GM12874 (cell line): ENCODE data around the gene ENPP4.

Experiments used
- TF ChIP-seq, protein P1 (sequence below): IDR thresholded peaks from 2 replicates; pipeline ENCODE4 v1.5.1; 2011; ENCODE audit warnings: low read depth, mild to moderate bottlenecking, control low read depth, low read length, moderate library complexity; ENCODE audit not compliant: insufficient read depth

ENPP4 gene

DNA sequence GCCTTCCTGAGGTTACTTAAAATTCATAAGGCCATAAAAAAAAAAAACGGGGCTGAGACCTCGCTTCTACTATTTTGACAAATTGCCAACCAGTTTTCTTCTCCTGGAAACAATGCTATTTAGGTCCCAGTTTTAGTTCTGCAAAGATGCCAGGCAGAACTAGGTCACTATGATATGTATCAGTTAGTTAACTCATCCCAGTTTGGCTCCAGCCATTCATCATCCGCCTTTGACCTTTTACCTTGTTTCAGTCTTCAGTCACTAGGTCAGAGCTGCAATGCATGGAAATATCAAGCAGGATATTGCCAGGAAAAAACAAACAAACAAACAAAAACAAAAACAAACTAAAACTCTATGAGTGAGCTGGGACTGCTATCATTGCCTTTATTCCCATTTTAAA is 29.8 kb upstream of the ENPP4 start:
- TF ChIP-seq, protein P1, sequence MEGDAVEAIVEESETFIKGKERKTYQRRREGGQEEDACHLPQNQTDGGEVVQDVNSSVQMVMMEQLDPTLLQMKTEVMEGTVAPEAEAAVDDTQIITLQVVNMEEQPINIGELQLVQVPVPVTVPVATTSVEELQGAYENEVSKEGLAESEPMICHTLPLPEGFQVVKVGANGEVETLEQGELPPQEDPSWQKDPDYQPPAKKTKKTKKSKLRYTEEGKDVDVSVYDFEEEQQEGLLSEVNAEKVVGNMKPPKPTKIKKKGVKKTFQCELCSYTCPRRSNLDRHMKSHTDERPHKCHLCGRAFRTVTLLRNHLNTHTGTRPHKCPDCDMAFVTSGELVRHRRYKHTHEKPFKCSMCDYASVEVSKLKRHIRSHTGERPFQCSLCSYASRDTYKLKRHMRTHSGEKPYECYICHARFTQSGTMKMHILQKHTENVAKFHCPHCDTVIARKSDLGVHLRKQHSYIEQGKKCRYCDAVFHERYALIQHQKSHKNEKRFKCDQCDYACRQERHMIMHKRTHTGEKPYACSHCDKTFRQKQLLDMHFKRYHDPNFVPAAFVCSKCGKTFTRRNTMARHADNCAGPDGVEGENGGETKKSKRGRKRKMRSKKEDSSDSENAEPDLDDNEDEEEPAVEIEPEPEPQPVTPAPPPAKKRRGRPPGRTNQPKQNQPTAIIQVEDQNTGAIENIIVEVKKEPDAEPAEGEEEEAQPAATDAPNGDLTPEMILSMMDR: no peak

DNA sequence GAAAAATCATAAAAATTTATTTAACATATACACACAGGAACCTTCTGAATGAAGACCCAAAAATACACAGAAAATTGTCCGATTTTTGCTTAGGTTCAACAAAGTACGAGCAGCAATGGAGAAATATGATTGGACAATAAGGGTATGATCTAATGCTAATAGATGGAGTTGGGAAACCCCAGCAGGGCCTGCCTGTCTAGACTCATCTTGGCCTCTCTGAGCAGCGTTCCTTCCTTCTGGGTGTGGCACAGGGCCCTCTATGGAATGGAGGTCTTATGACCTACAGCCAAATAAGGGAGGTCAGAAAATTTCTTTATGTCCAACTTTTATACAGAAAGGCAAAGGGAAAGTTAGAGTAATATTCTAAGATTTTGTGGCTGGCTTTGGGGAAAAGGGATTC is 27.7 kb upstream of the ENPP4 start:
- TF ChIP-seq, protein P1: no peak

DNA sequence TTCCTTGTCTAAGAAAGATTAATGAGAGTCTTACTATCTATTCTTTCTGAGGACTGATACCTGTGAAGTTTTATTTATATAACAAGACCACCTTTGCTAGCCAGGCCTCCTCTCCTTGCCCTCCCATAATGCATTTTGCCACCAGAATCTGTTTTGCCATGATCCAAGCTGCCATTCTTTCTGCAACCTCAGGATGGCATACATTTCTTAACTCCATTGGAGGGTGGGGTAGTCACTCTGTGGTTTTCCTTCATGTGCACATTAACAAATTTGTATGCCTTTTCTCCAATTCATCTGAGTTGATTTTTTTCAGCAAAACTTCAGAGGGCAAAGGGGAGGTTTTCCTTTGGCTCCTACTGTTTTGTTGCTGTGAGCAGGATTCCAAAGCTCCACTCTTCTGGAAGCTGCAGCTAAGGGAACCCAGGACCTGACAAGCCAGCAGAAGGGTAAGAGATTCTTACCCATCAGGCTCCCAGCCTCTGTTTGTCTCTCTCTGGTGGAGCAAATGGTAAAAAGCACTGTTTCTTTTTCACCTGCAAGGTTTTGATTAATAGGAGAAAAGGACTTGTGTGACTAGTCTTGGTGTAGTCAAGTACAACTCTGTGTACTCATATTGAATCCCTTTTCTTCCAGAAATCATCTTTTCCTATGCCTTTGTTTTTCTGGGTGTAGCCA is 26.2 kb upstream of the ENPP4 start:
- TF ChIP-seq, protein P1: 0 out of 2 replicates have a peak, but pooled peaks have one; percentile 1

DNA sequence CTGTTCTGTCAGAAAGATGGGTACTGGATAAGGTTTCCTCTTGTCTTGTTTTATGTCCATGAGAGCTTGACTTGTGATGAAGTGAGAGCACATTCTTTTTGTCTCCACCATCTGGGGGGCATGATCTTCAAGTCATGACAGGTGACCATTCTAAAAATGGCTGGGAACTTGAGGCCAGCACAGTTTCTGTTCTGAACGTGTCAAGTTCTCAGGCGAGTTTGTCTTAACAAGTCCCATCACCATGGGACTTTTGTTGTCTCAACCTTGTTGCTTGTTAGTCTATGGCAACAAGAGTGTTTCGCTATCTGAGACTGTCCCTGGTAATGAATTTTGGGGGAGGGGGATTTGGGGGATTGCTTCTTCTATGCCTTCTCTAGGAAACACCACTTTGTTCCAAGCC is 25.6 kb upstream of the ENPP4 start:
- TF ChIP-seq, protein P1: no peak

DNA sequence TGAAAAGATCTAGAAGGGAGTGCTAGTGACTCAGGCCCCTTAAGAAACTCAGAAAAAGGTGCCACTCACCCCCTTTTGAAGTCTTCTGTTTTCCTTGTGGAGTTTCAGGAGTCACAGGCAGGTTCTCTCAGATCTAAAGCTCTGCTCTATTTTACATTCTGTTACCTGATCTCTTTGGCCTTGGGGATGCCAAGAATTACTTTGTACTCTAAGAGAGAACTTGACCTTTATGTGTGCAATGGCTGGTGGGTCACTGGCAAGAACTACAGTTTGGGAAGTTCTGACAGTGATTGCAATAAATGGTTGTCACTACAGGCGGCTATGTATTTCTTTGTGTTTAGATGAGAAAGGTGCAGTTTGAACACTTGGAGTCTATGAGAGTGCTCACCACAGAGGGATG is 24.2 kb upstream of the ENPP4 start:
- TF ChIP-seq, protein P1: no peak

DNA sequence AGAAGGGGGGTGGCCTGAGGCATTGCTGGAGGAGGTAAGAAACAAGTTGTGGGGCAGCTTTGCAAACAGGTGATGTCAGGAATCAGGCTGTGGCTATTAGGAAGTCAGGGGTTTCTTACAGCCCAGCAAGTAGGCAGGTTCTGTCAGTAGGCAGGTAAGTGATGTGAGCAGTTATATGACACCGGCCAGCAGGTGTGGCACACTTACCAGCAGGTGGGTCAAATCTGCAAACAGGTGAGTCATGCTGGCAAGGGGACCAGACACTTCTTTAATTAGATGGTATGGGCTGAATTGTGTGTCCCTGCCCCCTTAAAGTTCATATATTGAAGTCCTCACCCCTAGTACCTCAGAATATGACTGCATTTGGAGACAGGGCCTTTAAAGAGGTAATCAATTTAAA is 16.4 kb upstream of the ENPP4 start:
- TF ChIP-seq, protein P1: no peak

DNA sequence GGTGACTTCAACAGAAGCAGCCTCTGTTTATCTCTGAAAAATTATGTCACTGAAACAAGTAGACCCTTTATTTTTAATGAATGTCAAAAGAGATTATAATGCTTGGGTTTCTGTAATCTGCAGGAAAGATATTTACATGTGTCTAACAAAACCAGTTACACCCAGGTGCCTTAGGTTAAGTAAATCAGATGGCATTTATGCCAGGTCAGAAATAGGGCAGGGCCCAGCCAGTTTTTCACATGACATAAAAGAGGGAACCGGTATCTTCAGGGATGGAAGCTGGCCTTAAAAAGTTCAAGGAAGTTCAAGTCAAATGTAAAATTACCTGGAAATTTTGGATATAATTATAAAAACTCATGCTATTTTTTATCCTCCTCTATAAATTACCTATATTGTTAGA is 14.2 kb upstream of the ENPP4 start:
- TF ChIP-seq, protein P1: no peak
